Karpas-422 (cell line): ENCODE data around the gene GXYLT1. TPM values are rescaled to one million over a fixed set of nuclear protein-coding genes. Genes with fewer than 3 reads are reported as not detected.
"Not testable (repeated sequence)": the region's sequence is repeated elsewhere in the genome, so short reads cannot be mapped to it uniquely, and the experiment has no call there.

Source experiments
- DNase-seq: peaks from one replicate; pipeline ENCODE4 v3.0.0-alpha.2; 2015
- H2AFZ ChIP-seq: fragments of 200-600 bp; sonication (generic); 2 replicates; pipeline ENCODE4 v1.6.1; 2014; ENCODE audit warnings: antibody characterized with exemption, low read length, mixed read lengths
- H3K27ac ChIP-seq: fragments of 200-600 bp; sonication (generic); 2 replicates; pipeline ENCODE4 v1.5.1; 2014; ENCODE audit warnings: mild to moderate bottlenecking, low read length, moderate library complexity
- H3K27me3 ChIP-seq: fragments of 200-600 bp; sonication (generic); 2 replicates; pipeline ENCODE4 v1.6.1; 2014; ENCODE audit warnings: low read length, mixed read lengths
- H3K36me3 ChIP-seq: fragments of 200-600 bp; sonication (generic); 2 replicates; pipeline ENCODE4 v1.6.1; 2014; ENCODE audit warnings: low read length, mixed read lengths; ENCODE audit not compliant: insufficient read depth
- H3K4me1 ChIP-seq: fragments of 200-600 bp; sonication (generic); 2 replicates; pipeline ENCODE4 v1.6.1; 2014; ENCODE audit warnings: mild to moderate bottlenecking, low read length, mixed read lengths
- H3K4me2 ChIP-seq: fragments of 200-600 bp; sonication (generic); 2 replicates; pipeline ENCODE4 v1.6.1; 2014; ENCODE audit warnings: low read length, low read depth, mild to moderate bottlenecking; ENCODE audit not compliant: poor library complexity, severe bottlenecking
- H3K4me3 ChIP-seq: fragments of 200-600 bp; sonication (generic); 2 replicates; pipeline ENCODE4 v1.5.1; 2014; ENCODE audit warnings: mild to moderate bottlenecking, antibody characterized with exemption, low read length, mixed read lengths
- H3K79me2 ChIP-seq: fragments of 200-600 bp; sonication (generic); 2 replicates; pipeline ENCODE4 v1.6.1; 2014; ENCODE audit warnings: mild to moderate bottlenecking, low read length, mixed read lengths
- H3K9ac ChIP-seq: fragments of 200-600 bp; sonication (generic); 2 replicates; pipeline ENCODE4 v1.6.0; 2014; ENCODE audit warnings: low read length
- H3K9me2 ChIP-seq: fragments of 200-600 bp; sonication (generic), shearing (Covaris generic); replicated peaks from 2 replicates; pipeline ENCODE4 v1.6.0; 2014; ENCODE audit warnings: mild to moderate bottlenecking, low read length, moderate library complexity; ENCODE audit not compliant: insufficient read depth
- H3K9me3 ChIP-seq: fragments of 300-700, 200-600 bp; sonication (generic); 2 replicates; pipeline ENCODE4 v1.6.1; 2014; ENCODE audit warnings: low read length, mixed read lengths
- H4K20me1 ChIP-seq: fragments of 200-600 bp; sonication (generic); 2 replicates; pipeline ENCODE4 v1.6.1; 2014; ENCODE audit warnings: mild to moderate bottlenecking, antibody characterized with exemption, low read length, low read depth; ENCODE audit not compliant: insufficient read depth
- total RNA-seq: library from RNA; depleted of rRNA; stranded (reverse); fragments of >200 nt; shearing (Covaris generic); gene quantifications from 2 replicates; pipeline ENCODE4 v1.2.3, GENCODE V29; 2014; ENCODE audit warnings: low replicate concordance

The GXYLT1 gene
- total RNA-seq, 1 experiment from 2014 or later = 25.9 TPM

GRCh38 chr12:42085594-42085993 lies 59.1 kb downstream of the GXYLT1 start:
- no peaks in the 10 kb centered on the region for H3K27me3 ChIP-seq

DNA sequence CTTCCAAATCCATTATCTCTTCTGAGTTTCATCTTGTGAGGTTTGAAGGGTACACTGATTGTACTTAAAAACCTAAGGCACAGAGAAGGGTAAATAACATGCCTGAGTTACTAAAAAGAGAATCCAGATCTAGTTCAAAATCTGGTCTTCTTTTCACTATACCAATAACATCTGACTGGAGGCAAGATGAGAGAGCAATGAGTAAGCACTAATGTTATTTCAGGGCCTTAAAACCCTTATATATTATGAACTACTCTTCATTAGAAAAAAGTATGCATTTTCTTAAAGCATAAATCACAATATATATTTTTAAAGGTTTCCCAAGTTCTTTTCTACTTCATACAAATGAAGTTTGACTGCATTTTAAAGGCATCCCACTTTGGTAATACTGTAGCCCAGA lies 60.2 kb downstream of the GXYLT1 start:
- DNase-seq = no peak
- Histone ChIP-seq H4K20me1 (no peaks in the 10 kb centered on the region), H3K27me3 (no peaks in the 10 kb centered on the region), H3K9me2 (no peaks in the 10 kb centered on the region), H3K79me2 (peaks cover 49% of the 10 kb centered on the region), H3K36me3 (peaks cover 37% of the 10 kb centered on the region), H3K27ac (no peak overlapping the region), H3K4me1 (no peaks in the 10 kb centered on the region), H3K9me3 (no peaks in the 10 kb centered on the region), H3K4me3 (no peak overlapping the region), H3K9ac (no peak overlapping the region), H2AFZ (no peak overlapping the region), H3K4me2 (no peak overlapping the region)

More at GRCh38 chr12:42085594-42085993, 59.1 kb downstream of the GXYLT1 start:
- H3K9me3 ChIP-seq = no peaks in the 10 kb centered on the region
- no peak overlapping the region for H2AFZ ChIP-seq
- no peaks in the 10 kb centered on the region for H3K9me2 ChIP-seq
- peaks cover 48% of the 10 kb centered on the region for H3K36me3 ChIP-seq
- H4K20me1 ChIP-seq = no peaks in the 10 kb centered on the region
- no peak overlapping the region for H3K4me2 ChIP-seq
- DNase-seq = no peak
- no peaks in the 10 kb centered on the region for H3K4me1 ChIP-seq
- no peak overlapping the region for H3K4me3 ChIP-seq
- no peak overlapping the region for H3K27ac ChIP-seq
- H3K9ac ChIP-seq = no peak overlapping the region
- peaks cover 59% of the 10 kb centered on the region for H3K79me2 ChIP-seq

DNA sequence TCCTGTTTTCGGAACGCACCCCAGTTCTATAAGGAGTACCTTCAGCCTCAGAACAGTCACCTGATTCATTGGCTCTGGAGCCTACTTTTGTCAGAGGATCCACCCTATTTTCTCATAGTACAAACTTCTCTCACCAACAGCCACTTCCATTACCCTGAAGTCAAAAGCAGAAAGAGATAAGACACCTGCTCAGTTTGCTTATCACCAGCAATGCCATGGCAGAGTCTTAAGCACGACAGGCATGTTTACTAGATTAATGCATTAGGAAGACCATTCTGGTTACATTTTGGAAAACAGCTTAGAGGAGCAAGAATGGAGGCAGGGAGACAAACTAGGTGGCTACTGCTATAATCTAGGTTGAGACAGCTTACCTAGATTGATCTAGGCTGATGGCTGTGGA lies 67.7 kb downstream of the GXYLT1 start:
- no peaks in the 10 kb centered on the region for H3K9me2 ChIP-seq
- peaks cover 20% of the 10 kb centered on the region for H3K4me1 ChIP-seq
- no peaks in the 10 kb centered on the region for H3K9me3 ChIP-seq
- H3K9ac ChIP-seq = no peak overlapping the region
- no peak overlapping the region for H2AFZ ChIP-seq
- H3K36me3 ChIP-seq = peaks cover 9% of the 10 kb centered on the region
- no peak overlapping the region for H3K4me3 ChIP-seq
- H3K79me2 ChIP-seq = no peaks in the 10 kb centered on the region
- no peaks in the 10 kb centered on the region for H3K27me3 ChIP-seq
- no peak overlapping the region for H3K4me2 ChIP-seq
- H3K27ac ChIP-seq = no peak overlapping the region
- H4K20me1 ChIP-seq = no peaks in the 10 kb centered on the region
- DNase-seq = no peak

- Histone ChIP-seq H3K27ac (no peak overlapping the region), H3K9me3 (0 out of 2 replicates have a peak, but pooled peaks cover 3% of the 10 kb centered on the region), H3K4me3 (no peak overlapping the region), H3K9ac (no peak overlapping the region), H3K9me2 (no peaks in the 10 kb centered on the region), H3K4me1 (no peaks in the 10 kb centered on the region), H3K27me3 (no peaks in the 10 kb centered on the region), H3K4me2 (no peak overlapping the region), H2AFZ (no peak overlapping the region), H4K20me1 (no peaks in the 10 kb centered on the region), H3K36me3 (0 out of 2 replicates have a peak, but pooled peaks cover 3% of the 10 kb centered on the region), H3K79me2 (no peaks in the 10 kb centered on the region)
- DNase-seq = no peak
These were observed 74.6 kb downstream of the GXYLT1 start for GRCh38 chr12:42070036-42070435.

- no peaks in the 10 kb centered on the region for H3K79me2 ChIP-seq
- no peaks in the 10 kb centered on the region for H3K27me3 ChIP-seq
- no peak overlapping the region for H3K27ac ChIP-seq
- no peaks in the 10 kb centered on the region for H3K9me2 ChIP-seq
- no peak for DNase-seq
- H3K9ac ChIP-seq = no peak overlapping the region
- H3K4me1 ChIP-seq = peaks cover 25% of the 10 kb centered on the region
- no peaks in the 10 kb centered on the region for H4K20me1 ChIP-seq
- peaks cover 15% of the 10 kb centered on the region; the same call in 1 of the 2 replicates for H3K36me3 ChIP-seq
- H3K9me3 ChIP-seq = no peaks in the 10 kb centered on the region
- H3K4me3 ChIP-seq = no peak overlapping the region
- H2AFZ ChIP-seq = no peak overlapping the region
- H3K4me2 ChIP-seq = no peak overlapping the region
These were observed 85.5 kb downstream of the GXYLT1 start for GRCh38 chr12:42059127-42059526.

- no peaks in the 10 kb centered on the region for H3K9me3 ChIP-seq
These were observed 88.5 kb downstream of the GXYLT1 start for GRCh38 chr12:42056130-42056529.

GRCh38 chr12:42053456-42053855 lies 91.2 kb downstream of the GXYLT1 start:
- no peak for DNase-seq
- Histone ChIP-seq H3K27me3 (no peaks in the 10 kb centered on the region), H3K79me2 (no peaks in the 10 kb centered on the region), H3K9ac (no peak overlapping the region), H3K27ac (peak overlapping the region; percentile 33; the same call in 1 of the 2 replicates), H3K9me3 (no peaks in the 10 kb centered on the region), H2AFZ (no peak overlapping the region), H3K4me3 (no peak overlapping the region), H4K20me1 (no peaks in the 10 kb centered on the region), H3K4me1 (peaks cover 41% of the 10 kb centered on the region), H3K36me3 (peaks cover 9% of the 10 kb centered on the region; the same call in 1 of the 2 replicates), H3K4me2 (peak overlapping the region; percentile 5), H3K9me2 (no peaks in the 10 kb centered on the region)

More at GRCh38 chr12:42056130-42056529, 88.5 kb downstream of the GXYLT1 start:
- peak; percentile 88 for DNase-seq
- H3K27me3 ChIP-seq = no peaks in the 10 kb centered on the region
- peaks cover 41% of the 10 kb centered on the region for H3K4me1 ChIP-seq
- 0 out of 2 replicates have a peak overlapping the region, but pooled peaks have one; percentile 1 for H3K9ac ChIP-seq
- H3K4me3 ChIP-seq = no peak overlapping the region
- no peaks in the 10 kb centered on the region for H3K79me2 ChIP-seq
- H3K4me2 ChIP-seq = peak overlapping the region; percentile 38
- H3K9me2 ChIP-seq = no peaks in the 10 kb centered on the region
- peaks cover 15% of the 10 kb centered on the region; the same call in 1 of the 2 replicates for H3K36me3 ChIP-seq
- H2AFZ ChIP-seq = no peak overlapping the region; the same call in 1 of the 2 replicates
- no peaks in the 10 kb centered on the region for H4K20me1 ChIP-seq
- peak overlapping the region; percentile 74 for H3K27ac ChIP-seq

DNA sequence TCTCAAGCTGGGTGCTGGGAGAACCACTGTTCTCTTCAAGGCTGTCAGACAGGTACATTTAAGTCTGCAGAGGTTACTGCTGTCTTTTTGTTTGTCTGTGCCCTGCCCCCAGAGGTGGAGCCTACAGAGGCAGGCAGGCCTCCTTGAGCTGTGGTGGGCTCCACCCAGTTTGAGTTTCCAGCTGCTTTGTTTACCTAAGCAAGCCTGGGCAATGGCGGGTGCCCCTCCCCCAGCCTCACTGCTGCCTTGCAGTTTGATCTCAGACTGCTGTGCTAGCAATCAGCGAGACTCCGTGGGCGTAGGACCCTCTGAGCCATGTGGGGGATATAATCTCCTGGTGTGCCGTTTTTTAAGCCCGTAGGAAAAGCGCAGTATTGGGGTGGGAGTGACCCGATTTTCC lies 95.7 kb downstream of the GXYLT1 start:
- H3K27ac ChIP-seq, H3K4me3 ChIP-seq, H4K20me1 ChIP-seq, H3K36me3 ChIP-seq, H3K9me3 ChIP-seq, H3K27me3 ChIP-seq, H3K9me2 ChIP-seq, H2AFZ ChIP-seq, H3K9ac ChIP-seq, H3K4me2 ChIP-seq, H3K79me2 ChIP-seq, DNase-seq: not testable (repeated sequence)
- H3K4me1 ChIP-seq = peaks cover 15% of the 10 kb centered on the region
